Measurements from ENCODE around the gene ABCD1.

ABCD1 gene

DNA sequence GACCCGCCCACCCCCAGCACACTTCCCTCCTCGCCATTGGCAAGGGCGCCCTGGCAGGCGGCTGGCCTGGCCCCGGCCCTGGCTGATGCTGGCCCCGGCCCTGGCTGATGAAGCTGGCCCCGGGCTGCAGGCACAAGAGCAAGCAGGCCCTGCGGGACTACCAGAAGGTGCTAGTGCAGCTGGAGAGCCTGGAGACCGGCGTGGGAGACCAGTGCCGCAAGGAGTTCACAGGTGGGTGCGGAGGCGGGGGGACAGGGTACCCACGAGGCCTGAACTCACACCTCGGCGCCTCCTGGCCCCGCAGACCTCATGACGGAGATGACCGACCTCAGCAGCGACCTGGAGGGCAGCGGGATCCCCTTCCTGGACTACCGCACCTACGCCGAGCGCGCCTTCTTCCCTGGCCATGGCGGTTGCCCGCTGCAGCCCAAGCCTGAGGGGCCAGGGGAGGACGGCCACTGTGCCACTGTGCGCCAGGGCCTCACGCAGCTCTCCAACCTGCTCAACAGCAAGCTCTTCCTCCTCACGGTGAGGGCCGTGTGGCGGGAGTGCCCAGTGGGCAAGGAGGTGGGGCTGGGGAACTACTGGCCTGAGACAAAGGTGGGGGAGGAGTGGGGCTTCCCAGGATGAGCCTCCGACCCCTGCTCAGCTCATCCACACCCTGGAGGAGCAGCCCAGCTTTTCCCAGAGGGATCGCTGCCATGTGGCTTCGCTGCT lies 50.1 kb downstream of the ABCD1 start:
- no peak for DNase-seq

DNA sequence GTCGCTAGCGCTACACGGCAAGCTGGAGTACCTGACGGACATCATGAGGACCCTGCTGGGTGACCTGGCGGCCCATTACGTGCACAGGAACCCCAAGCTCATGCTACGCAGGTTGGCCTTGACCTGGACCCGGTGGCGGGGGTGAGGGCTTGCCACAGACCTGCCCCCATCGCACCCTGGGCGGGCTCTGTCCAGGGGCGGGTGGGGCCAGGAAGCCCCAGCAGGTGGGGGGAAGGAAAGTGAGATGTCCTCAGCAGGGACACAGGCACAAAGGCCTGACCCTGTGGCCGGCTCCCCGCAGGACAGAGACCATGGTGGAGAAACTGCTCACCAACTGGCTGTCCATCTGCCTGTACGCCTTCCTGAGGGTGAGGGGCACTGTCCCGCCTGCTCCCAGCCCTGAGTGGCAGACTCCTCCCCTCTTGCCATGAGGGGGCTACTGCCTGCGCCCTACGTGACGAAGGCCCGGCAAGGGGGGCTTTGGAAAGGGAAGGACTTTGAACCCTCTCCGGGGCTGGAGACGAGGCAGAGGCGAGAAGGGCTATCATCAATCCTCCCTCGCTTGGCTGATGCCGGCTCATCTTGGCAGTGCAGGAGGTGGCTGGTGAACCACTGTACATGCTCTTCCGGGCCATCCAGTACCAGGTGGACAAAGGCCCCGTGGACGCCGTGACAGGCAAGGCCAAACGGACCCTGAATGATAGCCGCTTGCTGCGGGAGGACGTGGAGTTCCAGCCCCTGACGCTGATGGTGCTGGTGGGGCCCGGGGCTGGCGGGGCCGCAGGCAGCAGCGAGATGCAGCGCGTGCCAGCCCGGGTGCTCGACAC lies 50.9 kb downstream of the ABCD1 start:
- no peak for DNase-seq

- DNase-seq: no peak
These were observed 51.5 kb downstream of the ABCD1 start for GRCh38 chrX:153776120-153776599.

- no peak for DNase-seq
These were observed 52.0 kb downstream of the ABCD1 start for GRCh38 chrX:153776611-153777045.

- DNase-seq: no peak
These were observed 52.8 kb downstream of the ABCD1 start for GRCh38 chrX:153777261-153778090.

- no peak for DNase-seq
These were observed 53.5 kb downstream of the ABCD1 start for GRCh38 chrX:153778181-153778580.

DNA sequence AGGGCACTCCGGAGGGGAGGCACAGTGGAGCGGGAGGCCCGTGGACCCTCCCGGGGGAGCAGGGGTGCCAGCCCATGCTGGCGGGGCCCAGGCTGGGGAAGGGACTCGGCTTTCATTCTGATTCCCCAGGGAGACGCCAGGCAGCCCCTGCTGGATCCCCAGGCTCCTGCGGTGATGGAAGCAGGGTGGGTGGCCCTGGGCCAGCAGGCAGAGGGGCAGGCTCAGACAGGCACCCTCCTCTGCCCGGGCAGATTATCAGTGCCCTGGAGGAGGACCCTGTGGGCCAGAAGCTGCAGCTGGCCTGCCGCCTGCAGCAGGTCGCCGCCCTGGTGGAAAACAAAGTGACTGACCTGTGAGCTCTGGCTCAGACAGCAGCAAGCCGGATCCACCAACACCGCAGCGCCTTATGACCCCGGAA lies 54.0 kb downstream of the ABCD1 start:
- no peak for DNase-seq

DNA sequence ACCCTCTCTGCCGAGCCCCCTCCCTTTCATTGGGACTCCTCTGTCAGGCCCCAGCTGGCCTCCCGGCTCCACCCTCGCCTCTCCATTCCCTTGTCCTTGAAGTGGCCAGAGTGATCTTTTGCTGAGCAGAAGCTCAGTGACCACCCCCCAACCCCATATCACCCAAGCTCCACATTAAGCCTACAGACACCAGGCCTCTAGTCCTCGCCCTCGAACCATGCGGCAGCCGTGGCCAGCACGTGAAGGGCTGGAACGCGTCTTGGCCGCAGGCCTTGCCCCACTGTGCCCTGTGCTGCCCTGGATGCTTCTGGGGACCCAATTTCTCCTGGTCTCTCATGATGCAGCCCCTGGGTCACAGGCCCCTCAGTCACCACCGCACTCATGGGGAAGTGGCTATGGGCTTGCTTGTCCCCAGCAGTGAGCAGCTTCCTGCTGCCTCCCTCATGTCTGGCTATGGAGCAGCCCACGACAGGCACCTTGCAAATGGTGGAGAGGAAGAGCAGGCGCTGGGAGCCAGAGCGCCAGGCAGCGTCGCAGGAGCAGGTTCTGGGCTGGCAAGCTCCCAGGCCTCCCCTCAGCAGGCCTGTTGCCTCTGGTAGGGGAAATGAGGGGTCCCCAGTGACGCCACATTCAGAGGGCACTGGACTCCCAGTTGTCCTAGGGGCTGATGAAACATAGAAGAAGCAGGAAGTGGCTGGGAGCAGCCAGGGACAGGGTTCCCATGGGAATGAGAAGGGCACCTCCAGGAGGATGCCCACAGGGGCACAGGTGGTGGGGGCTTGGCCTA lies 55.4 kb downstream of the ABCD1 start:
- no peak for DNase-seq

DNA sequence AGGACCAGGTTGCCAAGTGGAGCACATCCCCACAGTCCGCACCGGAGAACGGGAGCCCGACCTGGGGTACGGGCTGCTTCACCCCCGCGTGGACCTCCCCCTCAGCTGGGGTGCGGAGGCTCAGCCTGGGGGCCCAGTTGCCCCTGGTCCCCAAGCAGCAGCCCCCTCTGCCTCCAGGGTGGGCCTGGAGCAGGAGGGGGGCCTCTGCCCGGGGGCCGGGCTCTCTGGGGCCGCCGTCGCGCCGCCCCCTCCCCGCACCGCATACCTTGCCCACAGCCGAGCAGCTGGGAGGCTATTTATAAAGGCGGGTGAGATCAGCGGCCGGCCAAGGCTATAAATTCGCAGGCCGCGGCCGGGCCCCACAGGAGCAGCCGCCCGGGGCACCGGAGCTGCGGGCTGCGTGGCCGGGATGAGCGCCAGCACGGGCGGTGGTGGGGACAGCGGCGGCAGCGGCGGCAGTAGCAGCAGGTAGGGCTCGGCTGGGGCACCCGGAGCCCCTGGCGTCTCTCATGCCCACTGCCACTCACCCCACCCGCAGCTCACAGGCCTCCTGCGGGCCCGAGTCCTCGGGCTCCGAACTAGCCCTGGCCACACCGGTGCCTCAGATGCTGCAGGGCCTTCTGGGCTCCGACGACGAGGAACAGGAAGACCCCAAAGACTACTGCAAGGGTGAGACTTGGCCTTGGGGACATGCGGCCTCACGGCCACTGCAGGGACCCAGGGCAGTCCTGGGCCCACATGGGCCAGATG lies 56.2 kb downstream of the ABCD1 start, which contains the start of gene SRPK3:
Gene SRPK3 (plus strand): TSS at position 364 of the 750 bp plus-strand sequence. CDS start 46 bp downstream, at position 410.
- no peak for DNase-seq

DNA sequence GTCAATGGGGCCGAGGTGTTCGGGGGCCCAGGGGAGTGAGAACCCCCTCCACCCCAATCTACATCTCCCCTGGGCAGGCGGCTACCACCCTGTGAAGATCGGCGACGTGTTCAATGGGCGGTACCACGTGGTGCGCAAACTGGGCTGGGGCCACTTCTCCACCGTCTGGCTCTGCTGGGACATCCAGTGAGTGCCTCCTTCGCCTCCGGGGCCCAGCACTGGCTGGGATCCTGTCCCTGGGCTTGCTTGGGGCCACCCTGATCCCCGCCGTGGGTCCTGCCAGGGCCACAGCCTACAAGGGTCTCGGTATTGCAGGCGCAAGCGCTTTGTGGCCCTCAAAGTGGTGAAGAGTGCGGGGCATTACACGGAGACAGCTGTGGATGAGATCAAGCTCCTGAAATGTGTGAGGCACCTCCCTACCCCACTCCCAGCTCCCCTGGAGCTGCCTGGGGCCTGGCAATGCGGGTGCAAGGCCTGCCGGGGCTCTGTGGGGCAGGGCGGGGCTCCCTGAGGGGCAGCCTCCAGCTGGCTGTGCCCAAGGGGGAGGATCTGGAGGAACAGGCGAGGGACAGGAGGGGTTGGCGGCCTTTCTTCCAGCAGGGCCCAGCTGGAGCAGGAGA lies 56.9 kb downstream of the ABCD1 start:
- peak in 2 of 14 donors; percentile 35 to 40 for DNase-seq

- DNase-seq: no peak
These were observed 57.7 kb downstream of the ABCD1 start for GRCh38 chrX:153782313-153782712.

GRCh38 chrX:153782871-153783270 lies 58.2 kb downstream of the ABCD1 start:
- no peak for DNase-seq

DNA sequence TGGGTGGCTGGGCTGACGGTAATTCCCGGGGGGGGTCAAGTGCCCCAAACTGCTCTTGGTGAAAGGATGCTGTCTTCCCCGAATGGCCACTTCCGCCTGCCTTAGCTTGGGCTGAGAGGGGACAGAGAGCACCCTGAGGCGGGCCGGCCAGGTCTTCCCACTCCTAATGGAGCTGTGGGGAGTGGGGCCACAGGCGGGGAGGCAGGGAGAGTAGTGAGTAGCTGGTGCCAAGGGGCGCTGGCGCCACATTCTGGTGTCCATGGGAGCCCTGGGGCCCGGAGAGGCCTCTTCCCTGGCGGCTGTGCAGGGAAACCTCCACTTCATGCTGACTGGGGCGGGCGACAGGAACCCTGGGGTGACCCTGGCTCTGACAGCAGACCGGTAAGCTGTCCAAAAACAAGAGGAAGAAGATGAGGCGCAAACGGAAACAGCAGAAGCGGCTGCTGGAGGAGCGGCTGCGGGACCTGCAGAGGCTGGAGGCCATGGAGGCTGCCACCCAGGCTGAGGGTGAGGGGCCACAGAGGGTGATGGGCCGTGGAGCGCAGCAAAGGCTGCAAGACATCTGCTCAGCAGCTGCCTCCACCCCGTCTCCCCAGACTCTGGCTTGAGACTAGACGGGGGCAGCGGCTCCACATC lies 58.8 kb downstream of the ABCD1 start:
- no peak for DNase-seq

- no peak for DNase-seq
These were observed 59.8 kb downstream of the ABCD1 start for GRCh38 chrX:153784325-153784967.

GRCh38 chrX:153786669-153787068 lies 62.0 kb downstream of the ABCD1 start:
- no peak for DNase-seq

- no peak for DNase-seq
These were observed 65.0 kb downstream of the ABCD1 start for GRCh38 chrX:153789654-153790053.

- peak in 1 of 14 donors; percentile 55 for DNase-seq
These were observed 66.6 kb downstream of the ABCD1 start for GRCh38 chrX:153791104-153791852.

DNA sequence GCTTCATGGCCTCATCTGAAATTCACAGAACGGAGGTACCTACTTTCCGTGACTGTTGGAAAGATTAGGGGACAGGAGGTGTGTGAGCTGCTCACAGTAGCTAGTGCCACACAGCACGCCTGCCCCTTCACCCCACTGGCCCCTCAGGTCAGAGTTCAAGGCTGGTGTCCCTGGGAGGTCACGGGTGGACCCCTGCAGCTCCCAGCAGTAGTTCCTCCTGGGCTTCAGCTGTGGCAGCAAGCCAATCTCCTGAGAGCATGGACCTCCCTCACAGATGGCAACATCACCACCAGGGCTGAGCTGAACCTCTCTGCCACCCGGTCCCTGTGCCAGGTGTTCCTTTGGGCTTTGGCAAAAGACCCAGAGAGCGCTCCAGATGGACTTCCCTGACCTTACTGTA lies 67.7 kb downstream of the ABCD1 start:
- no peak for DNase-seq

DNA sequence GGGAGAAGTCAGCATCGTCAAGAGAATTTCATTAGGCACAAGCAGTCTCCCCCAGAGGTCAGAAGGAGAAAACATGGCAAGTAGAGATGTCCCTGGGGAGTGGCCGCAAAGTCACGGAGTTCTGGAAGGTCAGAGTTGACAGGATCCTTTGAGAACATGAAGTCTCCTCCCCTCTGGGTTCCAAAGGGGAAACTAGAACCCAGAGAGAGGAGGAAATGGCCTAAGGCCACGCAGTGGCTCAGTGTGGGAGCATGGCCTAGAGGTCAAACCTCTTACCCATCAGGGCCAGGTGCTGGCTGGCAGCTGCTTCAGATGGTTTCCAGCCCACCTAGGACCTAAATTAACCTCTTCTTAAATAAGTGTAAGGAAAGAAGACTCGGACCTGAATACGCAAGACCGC lies 68.6 kb downstream of the ABCD1 start:
- no peak for DNase-seq

Measured in C1 segment of cervical spinal cord (tissue), 14 donors.